ENCODE data around the gene SLC35F2. TPM values are rescaled to one million over a fixed set of nuclear protein-coding genes. Genes with fewer than 3 reads are reported as not detected.
"Not testable (repeated sequence)": the region's sequence is repeated elsewhere in the genome, so short reads cannot be mapped to it uniquely, and the experiment has no call there.

Gene SLC35F2
- total RNA-seq, 1 donor from 2014 or later, result 22.8 TPM

- DNase-seq (ENCODE audit: low read depth in 2 of 2), result no peak
Observed at GRCh38 chr11:107791343-107792048, 67.1 kb downstream of the SLC35F2 start.

- no peak for DNase-seq (ENCODE audit: low read depth in 2 of 2)
Observed at GRCh38 chr11:107789767-107790166, 68.8 kb downstream of the SLC35F2 start.

- DNase-seq (ENCODE audit: low read depth in 2 of 2), result no peak
Observed at GRCh38 chr11:107787733-107788132, 70.9 kb downstream of the SLC35F2 start.

GRCh38 chr11:107785401-107785800 is 73.2 kb downstream of the SLC35F2 start:
- DNase-seq (ENCODE audit: low read depth in 2 of 2), result no peak

- no peak for DNase-seq (ENCODE audit: low read depth in 2 of 2)
Observed at GRCh38 chr11:107783121-107783520, 75.5 kb downstream of the SLC35F2 start.

GRCh38 chr11:107780775-107781174 is 77.8 kb downstream of the SLC35F2 start:
- DNase-seq (ENCODE audit: low read depth in 2 of 2), result peak in 1 of 2 donors; percentile 16

GRCh38 chr11:107780136-107780535 is 78.5 kb downstream of the SLC35F2 start:
- DNase-seq (ENCODE audit: low read depth in 2 of 2), result no peak

GRCh38 chr11:107778839-107779517 is 79.6 kb downstream of the SLC35F2 start:
- DNase-seq (ENCODE audit: low read depth in 2 of 2), result no peak

GRCh38 chr11:107777110-107777509 is 81.5 kb downstream of the SLC35F2 start:
- no peak for DNase-seq (ENCODE audit: low read depth in 2 of 2)

GRCh38 chr11:107776062-107776461 is 82.5 kb downstream of the SLC35F2 start:
- DNase-seq (ENCODE audit: low read depth in 2 of 2), result no peak

GRCh38 chr11:107770551-107770951 is 88.0 kb downstream of the SLC35F2 start:
- no peak for DNase-seq (ENCODE audit: low read depth in 2 of 2)

- DNase-seq (ENCODE audit: low read depth in 2 of 2), result peak in 1 of 2 donors; percentile 7
Observed at GRCh38 chr11:107769189-107769588, 89.4 kb downstream of the SLC35F2 start.

GRCh38 chr11:107758719-107759355 is 99.8 kb downstream of the SLC35F2 start:
- DNase-seq (ENCODE audit: low read depth in 2 of 2), result not testable (repeated sequence)

GRCh38 chr11:107757661-107758060 is 100.9 kb downstream of the SLC35F2 start:
- DNase-seq (ENCODE audit: low read depth in 2 of 2), result no peak

- no peak for DNase-seq (ENCODE audit: low read depth in 2 of 2)
Observed at GRCh38 chr11:107756553-107756952, 102.0 kb downstream of the SLC35F2 start.

GRCh38 chr11:107752949-107753822 is 105.4 kb downstream of the SLC35F2 start:
- no peak for DNase-seq (ENCODE audit: low read depth in 2 of 2)

- no peak for DNase-seq (ENCODE audit: low read depth in 2 of 2)
Observed at GRCh38 chr11:107752508-107752907, 106.1 kb downstream of the SLC35F2 start.

- no peak for DNase-seq (ENCODE audit: low read depth in 2 of 2)
Observed at GRCh38 chr11:107751082-107751481, 107.5 kb downstream of the SLC35F2 start.

GRCh38 chr11:107750313-107750712 is 108.3 kb downstream of the SLC35F2 start:
- DNase-seq (ENCODE audit: low read depth in 2 of 2), result no peak

- DNase-seq (ENCODE audit: low read depth in 2 of 2), result no peak
Observed at GRCh38 chr11:107747622-107748021, 111.0 kb downstream of the SLC35F2 start.

- DNase-seq (ENCODE audit: low read depth in 2 of 2), result no peak
Observed at GRCh38 chr11:107744736-107745135, 113.9 kb downstream of the SLC35F2 start.

- no peak for DNase-seq (ENCODE audit: low read depth in 2 of 2)
Observed at GRCh38 chr11:107743191-107743590, 115.4 kb downstream of the SLC35F2 start.

All from lung microvascular endothelial cell (primary cell).